DND-41 (cell line): Measurements from ENCODE around the gene BEST2.
A peak's percentile ranks its signal among the peaks of the same experiment; 100 is the strongest.

Experiments used
- ATAC-seq: fragments of 200-7000 bp; cut with Tn5 transposase; 3 replicates; pipeline ENCODE4 v1.9.1; 2021; ENCODE audit warnings: low read depth; ENCODE audit not compliant: insufficient read depth
- DNase-seq: peaks from one replicate; pipeline ENCODE4 v3.0.0-alpha.2; 2020
- H2AFZ ChIP-seq: 2 replicates; pipeline ENCODE4 v1.6.0; 2012; ENCODE audit warnings: low read depth, low read length
- H3K27ac ChIP-seq: 2 replicates; pipeline ENCODE4 v1.5.1; 2012; ENCODE audit warnings: low read length, inconsistent platforms
- H3K27me3 ChIP-seq: fragments of 200-600 bp; sonication (generic); 2 replicates; pipeline ENCODE4 v1.6.0; 2012; ENCODE audit warnings: low read length, mild to moderate bottlenecking, inconsistent platforms; ENCODE audit not compliant: insufficient read depth, poor library complexity
- H3K36me3 ChIP-seq: 2 replicates; pipeline ENCODE4 v1.5.1; 2012; ENCODE audit warnings: low read length, inconsistent platforms; ENCODE audit not compliant: insufficient read depth
- H3K4me1 ChIP-seq: 2 replicates; pipeline ENCODE4 v1.5.1; 2012; ENCODE audit warnings: mild to moderate bottlenecking, low read length; ENCODE audit not compliant: insufficient read depth
- H3K4me2 ChIP-seq: 2 replicates; pipeline ENCODE4 v1.6.0; 2012; ENCODE audit warnings: mild to moderate bottlenecking, moderate library complexity, low read length, inconsistent platforms; ENCODE audit not compliant: insufficient read depth
- H3K4me3 ChIP-seq, 2 experiments: fragments of 200-600 bp in 1 of 2; shearing (Covaris generic) in 1 of 2; 2 replicates each; pipeline ENCODE4 v1.5.1; 2012 to 2016; ENCODE audit warnings: inconsistent platforms in 2 of 2, low read length in 2 of 2, mild to moderate bottlenecking in 2 of 2, low read depth in 1 of 2, moderate library complexity in 1 of 2
- H3K79me2 ChIP-seq: 2 replicates; pipeline ENCODE4 v1.6.0; 2012; ENCODE audit warnings: low read length, inconsistent platforms; ENCODE audit not compliant: insufficient read depth
- H3K9ac ChIP-seq: 2 replicates; pipeline ENCODE4 v1.6.0; 2012; ENCODE audit warnings: low read depth, mild to moderate bottlenecking, inconsistent platforms, low read length, moderate library complexity
- H3K9me3 ChIP-seq: 2 replicates; pipeline ENCODE4 v1.5.1; 2012; ENCODE audit warnings: low read length, moderate library complexity, mild to moderate bottlenecking, inconsistent platforms; ENCODE audit not compliant: insufficient read depth, severe bottlenecking
- H4K20me1 ChIP-seq: 2 replicates; pipeline ENCODE4 v1.6.0; 2012; ENCODE audit warnings: low read length; ENCODE audit not compliant: insufficient read depth
- EZH2 ChIP-seq: IDR thresholded peaks from 3 replicates; pipeline ENCODE4 v1.6.1; 2012; ENCODE audit warnings: borderline replicate concordance, low read depth, mild to moderate bottlenecking, moderate library complexity, low read length, inconsistent platforms; ENCODE audit not compliant: severe bottlenecking
- TF ChIP-seq, protein P1 (sequence below): IDR thresholded peaks from 2 replicates; pipeline ENCODE4 v1.5.1; 2012; ENCODE audit warnings: borderline replicate concordance, low read length, moderate library complexity, mild to moderate bottlenecking; ENCODE audit not compliant: poor library complexity, severe bottlenecking; ENCODE audit errors: extremely low read depth

BEST2 gene

GRCh38 chr19:12756150-12756883 lies 4.7 kb downstream of the BEST2 start:
- H3K4me3 ChIP-seq = no peak overlapping the region
- ATAC-seq (no peak), DNase-seq (no peak)

GRCh38 chr19:12757544-12758274 lies 6.1 kb downstream of the BEST2 start:
- Histone ChIP-seq H3K9ac (peak overlapping the region; percentile 14; the same call in 1 of the 2 replicates), H3K27me3 (no peaks in the 10 kb centered on the region), H2AFZ (peak overlapping the region; percentile 54), H4K20me1 (no peaks in the 10 kb centered on the region), H3K4me1 (peaks cover 11% of the 10 kb centered on the region), H3K79me2 (no peaks in the 10 kb centered on the region), H3K4me2 (peak overlapping the region; percentile 58), H3K9me3 (no peaks in the 10 kb centered on the region), H3K27ac (no peak overlapping the region), H3K36me3 (no peaks in the 10 kb centered on the region), H3K4me3 (peak overlapping the region in 1 of 2 experiments; percentile 39; a peak in 2 of 4 replicates)
- ATAC-seq = peak; percentile 89
- DNase-seq = peak; percentile 80
- TF ChIP-seq EZH2 = no peak
- TF ChIP-seq, protein P1, sequence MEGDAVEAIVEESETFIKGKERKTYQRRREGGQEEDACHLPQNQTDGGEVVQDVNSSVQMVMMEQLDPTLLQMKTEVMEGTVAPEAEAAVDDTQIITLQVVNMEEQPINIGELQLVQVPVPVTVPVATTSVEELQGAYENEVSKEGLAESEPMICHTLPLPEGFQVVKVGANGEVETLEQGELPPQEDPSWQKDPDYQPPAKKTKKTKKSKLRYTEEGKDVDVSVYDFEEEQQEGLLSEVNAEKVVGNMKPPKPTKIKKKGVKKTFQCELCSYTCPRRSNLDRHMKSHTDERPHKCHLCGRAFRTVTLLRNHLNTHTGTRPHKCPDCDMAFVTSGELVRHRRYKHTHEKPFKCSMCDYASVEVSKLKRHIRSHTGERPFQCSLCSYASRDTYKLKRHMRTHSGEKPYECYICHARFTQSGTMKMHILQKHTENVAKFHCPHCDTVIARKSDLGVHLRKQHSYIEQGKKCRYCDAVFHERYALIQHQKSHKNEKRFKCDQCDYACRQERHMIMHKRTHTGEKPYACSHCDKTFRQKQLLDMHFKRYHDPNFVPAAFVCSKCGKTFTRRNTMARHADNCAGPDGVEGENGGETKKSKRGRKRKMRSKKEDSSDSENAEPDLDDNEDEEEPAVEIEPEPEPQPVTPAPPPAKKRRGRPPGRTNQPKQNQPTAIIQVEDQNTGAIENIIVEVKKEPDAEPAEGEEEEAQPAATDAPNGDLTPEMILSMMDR = peak; percentile 82

More at GRCh38 chr19:12756150-12756883, 4.7 kb downstream of the BEST2 start:
- H3K9ac ChIP-seq = no peak overlapping the region
- no peak overlapping the region for H3K4me2 ChIP-seq
- H3K4me1 ChIP-seq = peaks cover 11% of the 10 kb centered on the region
- TF ChIP-seq, protein P1 = no peak
- no peak for TF ChIP-seq EZH2
- no peaks in the 10 kb centered on the region for H3K79me2 ChIP-seq
- H3K27me3 ChIP-seq = no peaks in the 10 kb centered on the region
- H4K20me1 ChIP-seq = no peaks in the 10 kb centered on the region
- H3K36me3 ChIP-seq = no peaks in the 10 kb centered on the region
- no peaks in the 10 kb centered on the region for H3K9me3 ChIP-seq
- H2AFZ ChIP-seq = no peak overlapping the region
- no peak overlapping the region for H3K27ac ChIP-seq

DNA sequence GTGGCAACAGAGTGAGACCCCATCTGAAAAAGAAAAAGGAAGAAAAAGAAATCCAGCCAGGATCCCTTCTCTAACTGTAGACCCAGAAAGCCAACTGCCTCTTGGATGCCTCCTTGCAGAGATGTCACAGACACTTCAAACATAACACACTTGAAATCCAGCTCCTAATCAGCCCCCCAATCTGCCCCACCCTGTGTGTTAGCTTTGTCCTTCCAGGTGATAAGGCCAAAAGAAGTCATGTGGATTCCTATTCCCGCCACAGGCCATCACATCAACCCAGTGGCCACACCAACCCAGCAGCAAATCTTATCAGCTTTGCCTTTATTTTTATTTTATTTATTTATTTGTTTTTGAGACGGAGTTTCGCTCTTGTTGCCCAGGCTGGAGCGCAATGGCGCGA lies 8.1 kb downstream of the BEST2 start:
- no peaks in the 10 kb centered on the region for H3K9me3 ChIP-seq
- no peaks in the 10 kb centered on the region for H3K27me3 ChIP-seq
- H3K79me2 ChIP-seq = no peaks in the 10 kb centered on the region
- DNase-seq (no peak), ATAC-seq (no peak)
- no peaks in the 10 kb centered on the region for H3K36me3 ChIP-seq
- TF ChIP-seq EZH2 = no peak
- TF ChIP-seq, protein P1 = no peak
- no peak overlapping the region for H3K4me3 ChIP-seq
- peaks cover 11% of the 10 kb centered on the region for H3K4me1 ChIP-seq
- H4K20me1 ChIP-seq = no peaks in the 10 kb centered on the region
- H3K27ac ChIP-seq = no peak overlapping the region
- no peak overlapping the region for H3K4me2 ChIP-seq
- H3K9ac ChIP-seq = no peak overlapping the region
- no peak overlapping the region for H2AFZ ChIP-seq
